Panc1 (cell line): Measurements from ENCODE around the gene SMAD6. TPM values are rescaled to one million over a fixed set of nuclear protein-coding genes. Genes with fewer than 3 reads are reported as not detected.
A peak's percentile ranks its signal among the peaks of the same experiment; 100 is the strongest.

ENCODE experiments used
- ATAC-seq: fragments of 200-7000 bp; cut with Tn5 transposase; 2 replicates; pipeline ENCODE4 v1.9.1; 2020; ENCODE audit warnings: mild to moderate bottlenecking, moderate library complexity
- BruUV-seq: library from RNA; stranded (reverse); fragments of 400-500 nt; replicated peaks from 2 replicates; lab custom pipeline; 2021; lab: Mats Ljungman, UMichigan
- CTCF ChIA-PET: fragments of 300-600 bp; sonication (Branson Sonifier 250); formaldehyde crosslinking; loops from one replicate; lab custom pipeline; 2022; ENCODE audit warnings: antibody characterized with exemption; lab: Charles Lee
- POLR2A ChIA-PET: fragments of 300-600 bp; sonication (Branson Sonifier 250); formaldehyde crosslinking; loops from one replicate; lab custom pipeline; 2022; ENCODE audit warnings: antibody characterized with exemption; lab: Charles Lee
- DNase-seq: peaks from one replicate; pipeline ENCODE4 v3.0.0-alpha.2; 2010; ENCODE audit warnings: low read depth, low spot score
- H3K27ac ChIP-seq: 2 replicates; pipeline ENCODE4 v1.5.1; 2011; ENCODE audit warnings: mild to moderate bottlenecking, low read length, inconsistent platforms
- H3K27me3 ChIP-seq: fragments of 200-500 bp; sonication (Bioruptor generic); 2 replicates; pipeline ENCODE4 v1.6.0; 2014; ENCODE audit warnings: low read length, inconsistent platforms; ENCODE audit not compliant: control insufficient read depth, insufficient read depth
- H3K36me3 ChIP-seq: fragments of 200-500 bp; sonication (Bioruptor generic); 2 replicates; pipeline ENCODE4 v1.5.1; 2014; ENCODE audit warnings: inconsistent platforms, mild to moderate bottlenecking, low read length, moderate library complexity; ENCODE audit not compliant: control insufficient read depth, insufficient read depth
- H3K4me1 ChIP-seq: 2 replicates; pipeline ENCODE4 v1.5.1; 2011; ENCODE audit warnings: inconsistent platforms, mild to moderate bottlenecking, low read length, moderate library complexity; ENCODE audit not compliant: control insufficient read depth, insufficient read depth
- H3K4me3 ChIP-seq, 2 experiments: 2 replicates each; pipeline ENCODE4 v1.5.1; 2011 to 2012; ENCODE audit warnings: low read depth in 2 of 2, low read length in 2 of 2, mild to moderate bottlenecking in 2 of 2, inconsistent platforms in 1 of 2, moderate library complexity in 1 of 2
- H3K9me3 ChIP-seq: fragments of 200-500 bp; sonication (Bioruptor generic); 2 replicates; pipeline ENCODE4 v1.5.1; 2014; ENCODE audit warnings: low read depth, mild to moderate bottlenecking, inconsistent platforms, low read length, moderate library complexity; ENCODE audit not compliant: control insufficient read depth, insufficient read depth
- POLR2AphosphoS5 ChIP-seq: IDR thresholded peaks from 2 replicates; pipeline ENCODE4 v1.6.1; 2012; ENCODE audit warnings: mild to moderate bottlenecking, low read depth, low read length, moderate library complexity
- REST ChIP-seq, 2 experiments: IDR thresholded peaks; 2 replicates each; pipeline ENCODE4 v1.6.1; 2011 to 2012; ENCODE audit warnings: low read depth in 2 of 2, control low read depth in 1 of 2, low read length in 1 of 2, mild to moderate bottlenecking in 1 of 2, moderate library complexity in 1 of 2; ENCODE audit not compliant: insufficient read depth in 1 of 2
- SIN3A ChIP-seq: IDR thresholded peaks from 2 replicates; pipeline ENCODE4 v1.6.1; 2012; ENCODE audit warnings: low read depth, mild to moderate bottlenecking, low read length, moderate library complexity, borderline replicate concordance; ENCODE audit not compliant: insufficient read depth
- TCF7L2 ChIP-seq: IDR thresholded peaks from 2 replicates; pipeline ENCODE4 v1.6.1; 2011; ENCODE audit warnings: mild to moderate bottlenecking, low read depth, low read length, inconsistent platforms
- in situ Hi-C: cut with HindIII; loops from 2 replicates; pipeline ENCODE4 v1.10.0; 2016; ENCODE audit warnings: low sequenced_read_pairs, low pct_unique_long_range_greater_than_20kb
- intact Hi-C: fragments of 100-400 bp; cut with micrococcal nuclease; formaldehyde crosslinking; loops from one replicate; pipeline ENCODE4 v1.10.0; 2022; ENCODE audit not compliant: unreplicated experiment
- total RNA-seq: library from RNA; stranded (reverse); gene quantifications from one replicate; pipeline ENCODE4 v1.2.1, GENCODE V29; 2021; ENCODE audit not compliant: unreplicated experiment
- TF ChIP-seq, protein P1 (sequence below): fragments of 450-650 bp; IDR thresholded peaks from 2 replicates; pipeline ENCODE4 v1.5.1; 2017; ENCODE audit warnings: mild to moderate bottlenecking

The SMAD6 gene
- total RNA-seq, 1 experiment from 2014 or later, result 45.9 TPM

- BruUV-seq, result no TSS peak
- in situ Hi-C loops, result no loop called here
- ChIA-PET CTCF (no interaction called here), POLR2A (no interaction called here)
- no peak overlapping the region for H3K4me3 ChIP-seq
- no peaks in the 10 kb centered on the region for H3K36me3 ChIP-seq
- ATAC-seq, result no peak
- intact Hi-C loops, result no loop called here
- peak overlapping the region; percentile 85 for H3K27ac ChIP-seq
- TF ChIP-seq TCF7L2 (no peak), POLR2AphosphoS5 (no peak), REST (IDR thresholded peaks at IDR 0.05; ENCODE audit: insufficient read depth in 1 of 2, low read depth in 2 of 2, low read length in 1 of 2) (no peak), SIN3A (no peak)
- TF ChIP-seq, protein P1, sequence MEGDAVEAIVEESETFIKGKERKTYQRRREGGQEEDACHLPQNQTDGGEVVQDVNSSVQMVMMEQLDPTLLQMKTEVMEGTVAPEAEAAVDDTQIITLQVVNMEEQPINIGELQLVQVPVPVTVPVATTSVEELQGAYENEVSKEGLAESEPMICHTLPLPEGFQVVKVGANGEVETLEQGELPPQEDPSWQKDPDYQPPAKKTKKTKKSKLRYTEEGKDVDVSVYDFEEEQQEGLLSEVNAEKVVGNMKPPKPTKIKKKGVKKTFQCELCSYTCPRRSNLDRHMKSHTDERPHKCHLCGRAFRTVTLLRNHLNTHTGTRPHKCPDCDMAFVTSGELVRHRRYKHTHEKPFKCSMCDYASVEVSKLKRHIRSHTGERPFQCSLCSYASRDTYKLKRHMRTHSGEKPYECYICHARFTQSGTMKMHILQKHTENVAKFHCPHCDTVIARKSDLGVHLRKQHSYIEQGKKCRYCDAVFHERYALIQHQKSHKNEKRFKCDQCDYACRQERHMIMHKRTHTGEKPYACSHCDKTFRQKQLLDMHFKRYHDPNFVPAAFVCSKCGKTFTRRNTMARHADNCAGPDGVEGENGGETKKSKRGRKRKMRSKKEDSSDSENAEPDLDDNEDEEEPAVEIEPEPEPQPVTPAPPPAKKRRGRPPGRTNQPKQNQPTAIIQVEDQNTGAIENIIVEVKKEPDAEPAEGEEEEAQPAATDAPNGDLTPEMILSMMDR, result no peak
- no peak for DNase-seq
- H3K9me3 ChIP-seq, result peaks cover 7% of the 10 kb centered on the region; the same call in 1 of the 2 replicates
- H3K4me1 ChIP-seq, result peaks cover 67% of the 10 kb centered on the region
- H3K27me3 ChIP-seq, result no peaks in the 10 kb centered on the region
These were observed 53.4 kb downstream of the SMAD6 start for GRCh38 chr15:66755298-66756068.

DNA sequence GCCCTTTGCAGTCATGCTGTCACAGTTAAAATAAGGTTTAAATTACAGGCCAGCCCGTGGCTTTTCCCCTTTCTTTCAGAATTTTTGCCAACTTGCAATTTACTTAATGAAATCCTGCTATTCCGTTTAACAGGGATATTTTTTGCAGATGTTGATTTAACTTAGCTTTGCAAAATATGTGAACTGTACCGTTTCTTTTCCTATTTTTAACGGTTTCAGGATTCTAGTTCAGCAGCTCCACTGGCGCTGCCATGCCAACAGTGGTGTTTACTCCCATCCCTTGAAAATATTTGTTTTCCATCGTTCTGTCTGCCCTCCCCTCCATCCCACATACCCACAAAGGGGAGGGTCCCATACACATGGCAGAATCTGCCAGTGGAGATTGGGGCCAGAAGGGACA, 54.3 kb downstream of the SMAD6 start:
- Histone ChIP-seq H3K27ac (peak overlapping the region; percentile 85), H3K36me3 (no peaks in the 10 kb centered on the region), H3K9me3 (peaks cover 7% of the 10 kb centered on the region; the same call in 1 of the 2 replicates), H3K27me3 (no peaks in the 10 kb centered on the region), H3K4me3 (no peak overlapping the region), H3K4me1 (peaks cover 67% of the 10 kb centered on the region)
- ATAC-seq (no peak), DNase-seq (no peak)
- no peak for TF ChIP-seq TCF7L2
- CTCF ChIA-PET, result interaction anchor here (0.6 to 1.2 kb wide), 2 partner anchors 58 to 80 kb away, joined by 3 read pairs; no protein-coding TSS in a partner anchor
- in situ Hi-C loops, result no loop called here
- POLR2A ChIA-PET, result no interaction called here
- intact Hi-C loops, result no loop called here
- no TSS peak for BruUV-seq

DNA sequence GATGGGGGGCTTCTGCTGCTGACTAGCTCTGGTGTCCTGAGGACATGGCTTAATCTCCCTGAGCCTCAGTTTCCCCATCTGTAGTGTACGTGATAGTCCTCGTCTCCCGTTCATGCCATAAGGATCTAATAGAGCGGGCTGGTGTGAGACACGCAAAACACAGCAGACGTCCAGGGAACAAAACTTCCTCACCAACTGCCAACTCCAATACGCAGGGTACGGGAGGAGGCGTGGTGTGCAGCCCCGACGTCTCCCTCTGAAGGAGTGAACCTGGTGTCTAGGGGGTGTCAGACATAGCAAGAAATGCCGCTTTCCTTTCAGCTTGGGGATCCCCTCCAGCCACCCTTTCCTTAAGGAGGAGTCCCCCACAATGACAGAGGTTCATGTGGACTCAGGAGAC, 55.0 kb downstream of the SMAD6 start:
- Histone ChIP-seq H3K4me3 (no peak overlapping the region), H3K4me1 (peaks cover 67% of the 10 kb centered on the region), H3K36me3 (no peaks in the 10 kb centered on the region), H3K27ac (peak overlapping the region; percentile 85), H3K9me3 (peaks cover 7% of the 10 kb centered on the region; the same call in 1 of the 2 replicates), H3K27me3 (no peaks in the 10 kb centered on the region)
- ATAC-seq (no peak), DNase-seq (no peak)
- in situ Hi-C loops (no loop called here), intact Hi-C loops (no loop called here)
- BruUV-seq, result no TSS peak
- CTCF ChIA-PET, result interaction anchor here (0.6 to 1.2 kb wide), 2 partner anchors 59 to 79 kb away, joined by 3 read pairs; no protein-coding TSS in a partner anchor
- TF ChIP-seq REST (IDR thresholded peaks at IDR 0.05; ENCODE audit: insufficient read depth in 1 of 2, low read depth in 2 of 2, low read length in 1 of 2) (no peak), TCF7L2 (no peak), POLR2AphosphoS5 (no peak), SIN3A (no peak)
- TF ChIP-seq, protein P1, result no peak
- POLR2A ChIA-PET, result no interaction called here
